Measurements from ENCODE around the gene OMP. TPM values are rescaled to one million over a fixed set of nuclear protein-coding genes. Genes with fewer than 3 reads are reported as not detected.

The OMP gene
- total RNA-seq, 1 donor from 2014 or later = 0.94 TPM

GRCh38 chr11:77081976-77082836 lies 20.4 kb upstream of the OMP start:
- Mint-ChIP-seq H3K27me3 (no peaks in the 10 kb centered on the region), H3K4me1 (ENCODE audit: unreplicated experiment) (peaks cover 6% of the 10 kb centered on the region), H3K4me3 (no peak overlapping the region), H3K27ac (no peak overlapping the region), H3K9me3 (peaks cover 7% of the 10 kb centered on the region), H3K36me3 (no peaks in the 10 kb centered on the region)
- TF ChIP-seq CTCF (conservative IDR thresholded peaks at IDR 0.05) = no peak
- no peak for DNase-seq (ENCODE audit: extremely low spot score, unreplicated experiment)

- TF ChIP-seq CTCF (conservative IDR thresholded peaks at IDR 0.05) = no peak
- Mint-ChIP-seq H3K4me1 (ENCODE audit: unreplicated experiment) (peaks cover 6% of the 10 kb centered on the region), H3K36me3 (no peaks in the 10 kb centered on the region), H3K27ac (no peak overlapping the region), H3K4me3 (no peak overlapping the region), H3K27me3 (no peaks in the 10 kb centered on the region), H3K9me3 (peaks cover 4% of the 10 kb centered on the region)
- no peak for DNase-seq (ENCODE audit: extremely low spot score, unreplicated experiment)
Measured at GRCh38 chr11:77082838-77083565, 19.6 kb upstream of the OMP start.

- H3K27ac Mint-ChIP-seq = no peak overlapping the region
- no peak for TF ChIP-seq CTCF (conservative IDR thresholded peaks at IDR 0.05)
- H3K4me1 Mint-ChIP-seq (ENCODE audit: unreplicated experiment) = peaks cover 6% of the 10 kb centered on the region
- no peaks in the 10 kb centered on the region for H3K36me3 Mint-ChIP-seq
- no peaks in the 10 kb centered on the region for H3K27me3 Mint-ChIP-seq
- H3K9me3 Mint-ChIP-seq = no peaks in the 10 kb centered on the region
- DNase-seq (ENCODE audit: extremely low spot score, unreplicated experiment) = no peak
- H3K4me3 Mint-ChIP-seq = no peak overlapping the region
Measured at GRCh38 chr11:77083566-77084245, 18.9 kb upstream of the OMP start.

GRCh38 chr11:77084581-77085191 lies 18.0 kb upstream of the OMP start:
- Mint-ChIP-seq H3K36me3 (no peaks in the 10 kb centered on the region), H3K9me3 (no peaks in the 10 kb centered on the region), H3K27ac (no peak overlapping the region), H3K27me3 (no peaks in the 10 kb centered on the region), H3K4me3 (no peak overlapping the region), H3K4me1 (ENCODE audit: unreplicated experiment) (peaks cover 6% of the 10 kb centered on the region)
- no peak for TF ChIP-seq CTCF (conservative IDR thresholded peaks at IDR 0.05)
- no peak for DNase-seq (ENCODE audit: extremely low spot score, unreplicated experiment)

- H3K27ac Mint-ChIP-seq = peak overlapping the region; percentile 69
- DNase-seq (ENCODE audit: extremely low spot score, unreplicated experiment) = no peak
- H3K9me3 Mint-ChIP-seq = no peaks in the 10 kb centered on the region
- no peak for TF ChIP-seq CTCF (conservative IDR thresholded peaks at IDR 0.05)
- H3K27me3 Mint-ChIP-seq = no peaks in the 10 kb centered on the region
- no peak overlapping the region for H3K4me3 Mint-ChIP-seq
- H3K4me1 Mint-ChIP-seq (ENCODE audit: unreplicated experiment) = peaks cover 6% of the 10 kb centered on the region
- H3K36me3 Mint-ChIP-seq = no peaks in the 10 kb centered on the region
Measured at GRCh38 chr11:77085652-77086051, 17.0 kb upstream of the OMP start.
